GM03348 (cell line): ENCODE data around the gene NEK7.

ENCODE experiments used
- DNase-seq: peaks from one replicate; pipeline ENCODE4 v3.0.0; 2012; ENCODE audit warnings: low spot score

NEK7 gene

GRCh38 chr1:198255784-198256183 is 99.0 kb downstream of the NEK7 start:
- no peak for DNase-seq

GRCh38 chr1:198258491-198258890 is 101.7 kb downstream of the NEK7 start:
- peak; percentile 41 for DNase-seq

GRCh38 chr1:198259333-198260074 is 102.7 kb downstream of the NEK7 start:
- DNase-seq: no peak

- DNase-seq: no peak
Measured at GRCh38 chr1:198261886-198262285, 105.1 kb downstream of the NEK7 start.

- DNase-seq: no peak
Measured at GRCh38 chr1:198263186-198263585, 106.4 kb downstream of the NEK7 start.

- DNase-seq: no peak
Measured at GRCh38 chr1:198264282-198264681, 107.5 kb downstream of the NEK7 start.

- DNase-seq: no peak
Measured at GRCh38 chr1:198265073-198265661, 108.4 kb downstream of the NEK7 start.

GRCh38 chr1:198267056-198267455 is 110.3 kb downstream of the NEK7 start:
- DNase-seq: no peak

- DNase-seq: no peak
Measured at GRCh38 chr1:198267921-198268320, 111.1 kb downstream of the NEK7 start.

GRCh38 chr1:198268784-198269645 is 112.2 kb downstream of the NEK7 start:
- DNase-seq: no peak

- DNase-seq: no peak
Measured at GRCh38 chr1:198269646-198269940, 112.8 kb downstream of the NEK7 start.

- DNase-seq: no peak
Measured at GRCh38 chr1:198270273-198270828, 113.6 kb downstream of the NEK7 start.

- no peak for DNase-seq
Measured at GRCh38 chr1:198271467-198271866, 114.7 kb downstream of the NEK7 start.

GRCh38 chr1:198272492-198272891 is 115.7 kb downstream of the NEK7 start:
- DNase-seq: no peak

GRCh38 chr1:198273748-198274295 is 117.0 kb downstream of the NEK7 start:
- no peak for DNase-seq

- DNase-seq: no peak
Measured at GRCh38 chr1:198275597-198275996, 118.8 kb downstream of the NEK7 start.

- no peak for DNase-seq
Measured at GRCh38 chr1:198276241-198276640, 119.4 kb downstream of the NEK7 start.

- no peak for DNase-seq
Measured at GRCh38 chr1:198278943-198279342, 122.1 kb downstream of the NEK7 start.

GRCh38 chr1:198280080-198280479 is 123.3 kb downstream of the NEK7 start:
- DNase-seq: no peak

- DNase-seq: no peak
Measured at GRCh38 chr1:198281911-198282310, 125.1 kb downstream of the NEK7 start.

GRCh38 chr1:198283222-198283621 is 126.4 kb downstream of the NEK7 start:
- no peak for DNase-seq

- DNase-seq: no peak
Measured at GRCh38 chr1:198287916-198288315, 131.1 kb downstream of the NEK7 start.
